GM23338 (cell line): ENCODE results near the gene CD44. TPM values are rescaled to one million over a fixed set of nuclear protein-coding genes. Genes with fewer than 3 reads are reported as not detected.

Source experiments
- ATAC-seq: fragments of 200-7000 bp; cut with Tn5 transposase; 3 replicates; pipeline ENCODE4 v1.9.1; 2020
- DNase-seq: peaks from one replicate; pipeline ENCODE4 v3.0.0-alpha.2; 2015; ENCODE audit warnings: low spot score
- H2AFZ ChIP-seq: fragments of 200-600 bp; sonication (generic); 2 replicates; pipeline ENCODE4 v1.8.0; 2016; ENCODE audit warnings: antibody characterized with exemption, mild to moderate bottlenecking, moderate library complexity
- H3F3A ChIP-seq: fragments of 200-600 bp; sonication (generic); replicated peaks from 2 replicates; pipeline ENCODE4 v1.8.0; 2017; ENCODE audit warnings: antibody characterized with exemption, mixed run types, low read depth
- H3K27ac ChIP-seq: fragments of 200-600 bp; sonication (generic); 2 replicates; pipeline ENCODE4 v1.6.1; 2016; ENCODE audit warnings: low read depth
- H3K27me3 ChIP-seq: fragments of 200-600 bp; sonication (generic); 2 replicates; pipeline ENCODE4 v1.8.0; 2016; ENCODE audit warnings: mild to moderate bottlenecking, mixed run types, moderate library complexity; ENCODE audit not compliant: insufficient read depth
- H3K36me3 ChIP-seq: fragments of 200-600 bp; sonication (generic); 2 replicates; pipeline ENCODE4 v1.8.0; 2016; ENCODE audit warnings: mild to moderate bottlenecking; ENCODE audit not compliant: insufficient read depth
- H3K4me1 ChIP-seq: fragments of 200-600 bp; sonication (generic); 2 replicates; pipeline ENCODE4 v1.8.0; 2016; ENCODE audit warnings: mild to moderate bottlenecking, moderate library complexity; ENCODE audit not compliant: insufficient read depth
- H3K4me2 ChIP-seq: fragments of 200-600 bp; sonication (generic); 2 replicates; pipeline ENCODE4 v1.7.1; 2017; ENCODE audit warnings: mixed run types
- H3K4me3 ChIP-seq: fragments of 200-600 bp; sonication (generic); 2 replicates; pipeline ENCODE4 v1.6.1; 2016; ENCODE audit warnings: mixed run types
- H3K79me2 ChIP-seq: fragments of 200-600 bp; sonication (generic); replicated peaks from 2 replicates; pipeline ENCODE4 v1.8.0; 2017; ENCODE audit warnings: mild to moderate bottlenecking; ENCODE audit not compliant: insufficient read depth
- H3K9me2 ChIP-seq: fragments of 200-600 bp; sonication (generic); 2 replicates; pipeline ENCODE4 v1.8.0; 2017; ENCODE audit not compliant: insufficient read depth
- H4K20me1 ChIP-seq: fragments of 200-600 bp; sonication (generic); replicated peaks from 2 replicates; pipeline ENCODE4 v1.8.0; 2017; ENCODE audit warnings: mild to moderate bottlenecking; ENCODE audit not compliant: insufficient read depth
- H3K27ac Mint-ChIP-seq: 2 replicates; pipeline ENCODE4 v1.8.0; 2020; ENCODE audit warnings: inconsistent platforms, mild to moderate bottlenecking, moderate library complexity, mixed read lengths
- H3K27me3 Mint-ChIP-seq: 3 replicates; pipeline ENCODE4 v1.8.0; 2022; ENCODE audit warnings: low read depth, mild to moderate bottlenecking, moderate library complexity, mixed read lengths, inconsistent platforms; ENCODE audit not compliant: insufficient read depth, poor library complexity
- H3K36me3 Mint-ChIP-seq: 3 replicates; pipeline ENCODE4 v1.8.0; 2021; ENCODE audit warnings: low read depth, mild to moderate bottlenecking, inconsistent platforms, moderate library complexity, mixed read lengths
- H3K4me1 Mint-ChIP-seq: 3 replicates; pipeline ENCODE4 v1.8.0; 2020; ENCODE audit warnings: mild to moderate bottlenecking, inconsistent platforms, mixed read lengths
- H3K4me3 Mint-ChIP-seq: 3 replicates; pipeline ENCODE4 v1.8.0; 2021; ENCODE audit warnings: moderate library complexity, mild to moderate bottlenecking, inconsistent platforms, mixed read lengths
- H3K9me3 Mint-ChIP-seq: 3 replicates; pipeline ENCODE4 v1.8.0; 2020; ENCODE audit warnings: moderate library complexity, mild to moderate bottlenecking, inconsistent platforms, mixed read lengths
- CREB1 ChIP-seq: fragments of 250-450 bp; sonication (Bioruptor Pico); IDR thresholded peaks from 2 replicates; pipeline ENCODE4 v1.5.0; 2020; ENCODE audit warnings: low read depth, mild to moderate bottlenecking, moderate library complexity
- ETS1 ChIP-seq: IDR thresholded peaks from 2 replicates; pipeline ENCODE4 v1.6.1; 2016; ENCODE audit warnings: antibody characterized with exemption
- EZH2 ChIP-seq: fragments of 200-600 bp; sonication (generic); IDR thresholded peaks from one replicate; pipeline ENCODE4 v1.8.0; 2017; ENCODE audit warnings: antibody characterized with exemption, mild to moderate bottlenecking, low read depth; ENCODE audit not compliant: unreplicated experiment
- EZH2phosphoT487 ChIP-seq: fragments of 200-600 bp; sonication (generic); IDR thresholded peaks from one replicate; pipeline ENCODE4 v1.8.1; 2018; ENCODE audit warnings: antibody characterized with exemption; ENCODE audit not compliant: unreplicated experiment
- JUNB ChIP-seq: IDR thresholded peaks from one replicate; pipeline ENCODE4 v1.6.1; 2016; ENCODE audit warnings: antibody characterized with exemption; ENCODE audit not compliant: unreplicated experiment
- NANOG ChIP-seq: IDR thresholded peaks from 2 replicates; pipeline ENCODE4 v1.6.1; 2016; ENCODE audit warnings: antibody characterized with exemption, borderline replicate concordance
- POLR2AphosphoS5 ChIP-seq: IDR thresholded peaks from 2 replicates; pipeline ENCODE4 v1.6.1; 2016; ENCODE audit warnings: antibody characterized with exemption, low read depth
- STAT1 ChIP-seq: IDR thresholded peaks from one replicate; pipeline ENCODE4 v1.6.1; 2016; ENCODE audit warnings: antibody characterized with exemption; ENCODE audit not compliant: unreplicated experiment
- ZNF114 ChIP-seq: fragments of 250-450 bp; sonication (Bioruptor Pico); IDR thresholded peaks from 2 replicates; pipeline ENCODE4 v1.5.0; 2020; ENCODE audit warnings: mild to moderate bottlenecking, moderate library complexity
- ZNF331 ChIP-seq: fragments of 250-450 bp; sonication (Bioruptor Pico); IDR thresholded peaks from 2 replicates; pipeline ENCODE4 v1.5.0; 2020; ENCODE audit warnings: low read depth, mild to moderate bottlenecking, moderate library complexity
- ZNF462 ChIP-seq: fragments of 250-450 bp; sonication (Bioruptor Pico); IDR thresholded peaks from 2 replicates; pipeline ENCODE4 v1.5.0; 2020; ENCODE audit warnings: mild to moderate bottlenecking, moderate library complexity
- polyA plus RNA-seq: library from polyadenylated mRNA; unstranded; fragments of >200 nt; fragmentation: Nextera tagmentation; extraction: Ambion mirVana; gene quantifications from 2 replicates; pipeline ENCODE4 v1.2.1, GENCODE V29; 2016
- total RNA-seq: library from RNA; depleted of rRNA; stranded (reverse); fragments of >200 nt; shearing (Covaris generic); gene quantifications from 2 replicates; pipeline ENCODE4 v1.2.3, GENCODE V29; 2014
- TF ChIP-seq, protein P1 (sequence below), 2 experiments: fragments of 200-600 bp in 1 of 2; sonication (generic) in 1 of 2; conservative IDR thresholded peaks; 2 replicates each; pipeline versions ENCODE4 v1.5.1 to v1.6.1; 2016 to 2017; ENCODE audit warnings: antibody characterized with exemption in 2 of 2, low read depth in 2 of 2, mild to moderate bottlenecking in 2 of 2, moderate library complexity in 1 of 2
- TF ChIP-seq, protein P2 (sequence below): IDR thresholded peaks from one replicate; pipeline ENCODE4 v1.6.1; 2018; ENCODE audit warnings: antibody characterized with exemption; ENCODE audit not compliant: unreplicated experiment

The CD44 gene
- total and polyA plus RNA-seq, 2 experiments from 2014 or later: 4.0 to 10.1 TPM

DNA sequence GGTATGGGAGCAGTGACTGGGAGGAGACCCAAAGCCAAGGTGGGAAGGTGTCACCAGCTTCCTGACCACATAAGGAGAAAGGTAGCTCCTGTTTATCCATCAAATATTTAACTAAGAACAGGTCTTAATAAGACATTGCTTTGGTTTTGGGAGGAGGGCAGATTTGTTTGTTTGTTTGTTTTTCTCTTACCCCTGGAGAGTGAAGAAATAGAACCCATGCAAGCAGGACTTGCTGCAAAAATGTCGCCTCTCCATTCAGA is 26.2 kb upstream of the CD44 start:
- Histone ChIP-seq H3K4me3 (no peak overlapping the region), H3K36me3 (no peaks in the 10 kb centered on the region), H3K27me3 (no peaks in the 10 kb centered on the region), H2AFZ (no peak overlapping the region), H3K9me2 (peaks cover 13% of the 10 kb centered on the region; the same call in 1 of the 2 replicates), H3K4me2 (no peak overlapping the region), H3F3A (no peaks in the 10 kb centered on the region), H3K4me1 (no peaks in the 10 kb centered on the region; the same call in 1 of the 2 replicates), H3K79me2 (no peaks in the 10 kb centered on the region), H4K20me1 (no peaks in the 10 kb centered on the region), H3K27ac (no peak overlapping the region)
- no peak for DNase-seq
- Mint-ChIP-seq H3K36me3 (no peaks in the 10 kb centered on the region), H3K4me1 (peaks cover 7% of the 10 kb centered on the region; the same call in 2 of the 3 replicates), H3K27ac (no peak overlapping the region), H3K4me3 (no peak overlapping the region), H3K9me3 (peaks cover 5% of the 10 kb centered on the region; the same call in 2 of the 3 replicates), H3K27me3 (peaks cover 5% of the 10 kb centered on the region)
- TF ChIP-seq ZNF331 (CRISPR knock-in tag) (no peak), EZH2phosphoT487 (no peak), CREB1 (no peak), EZH2 (no peak), JUNB (no peak), ZNF114 (CRISPR knock-in tag) (no peak), STAT1 (no peak), POLR2AphosphoS5 (no peak), ETS1 (no peak), ZNF462 (CRISPR knock-in tag) (no peak), NANOG (no peak)
- TF ChIP-seq, protein P1, sequence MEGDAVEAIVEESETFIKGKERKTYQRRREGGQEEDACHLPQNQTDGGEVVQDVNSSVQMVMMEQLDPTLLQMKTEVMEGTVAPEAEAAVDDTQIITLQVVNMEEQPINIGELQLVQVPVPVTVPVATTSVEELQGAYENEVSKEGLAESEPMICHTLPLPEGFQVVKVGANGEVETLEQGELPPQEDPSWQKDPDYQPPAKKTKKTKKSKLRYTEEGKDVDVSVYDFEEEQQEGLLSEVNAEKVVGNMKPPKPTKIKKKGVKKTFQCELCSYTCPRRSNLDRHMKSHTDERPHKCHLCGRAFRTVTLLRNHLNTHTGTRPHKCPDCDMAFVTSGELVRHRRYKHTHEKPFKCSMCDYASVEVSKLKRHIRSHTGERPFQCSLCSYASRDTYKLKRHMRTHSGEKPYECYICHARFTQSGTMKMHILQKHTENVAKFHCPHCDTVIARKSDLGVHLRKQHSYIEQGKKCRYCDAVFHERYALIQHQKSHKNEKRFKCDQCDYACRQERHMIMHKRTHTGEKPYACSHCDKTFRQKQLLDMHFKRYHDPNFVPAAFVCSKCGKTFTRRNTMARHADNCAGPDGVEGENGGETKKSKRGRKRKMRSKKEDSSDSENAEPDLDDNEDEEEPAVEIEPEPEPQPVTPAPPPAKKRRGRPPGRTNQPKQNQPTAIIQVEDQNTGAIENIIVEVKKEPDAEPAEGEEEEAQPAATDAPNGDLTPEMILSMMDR (conservative IDR thresholded peaks at IDR 0.05; ENCODE audit: low read depth in 2 of 2): no peak
- TF ChIP-seq, protein P2, sequence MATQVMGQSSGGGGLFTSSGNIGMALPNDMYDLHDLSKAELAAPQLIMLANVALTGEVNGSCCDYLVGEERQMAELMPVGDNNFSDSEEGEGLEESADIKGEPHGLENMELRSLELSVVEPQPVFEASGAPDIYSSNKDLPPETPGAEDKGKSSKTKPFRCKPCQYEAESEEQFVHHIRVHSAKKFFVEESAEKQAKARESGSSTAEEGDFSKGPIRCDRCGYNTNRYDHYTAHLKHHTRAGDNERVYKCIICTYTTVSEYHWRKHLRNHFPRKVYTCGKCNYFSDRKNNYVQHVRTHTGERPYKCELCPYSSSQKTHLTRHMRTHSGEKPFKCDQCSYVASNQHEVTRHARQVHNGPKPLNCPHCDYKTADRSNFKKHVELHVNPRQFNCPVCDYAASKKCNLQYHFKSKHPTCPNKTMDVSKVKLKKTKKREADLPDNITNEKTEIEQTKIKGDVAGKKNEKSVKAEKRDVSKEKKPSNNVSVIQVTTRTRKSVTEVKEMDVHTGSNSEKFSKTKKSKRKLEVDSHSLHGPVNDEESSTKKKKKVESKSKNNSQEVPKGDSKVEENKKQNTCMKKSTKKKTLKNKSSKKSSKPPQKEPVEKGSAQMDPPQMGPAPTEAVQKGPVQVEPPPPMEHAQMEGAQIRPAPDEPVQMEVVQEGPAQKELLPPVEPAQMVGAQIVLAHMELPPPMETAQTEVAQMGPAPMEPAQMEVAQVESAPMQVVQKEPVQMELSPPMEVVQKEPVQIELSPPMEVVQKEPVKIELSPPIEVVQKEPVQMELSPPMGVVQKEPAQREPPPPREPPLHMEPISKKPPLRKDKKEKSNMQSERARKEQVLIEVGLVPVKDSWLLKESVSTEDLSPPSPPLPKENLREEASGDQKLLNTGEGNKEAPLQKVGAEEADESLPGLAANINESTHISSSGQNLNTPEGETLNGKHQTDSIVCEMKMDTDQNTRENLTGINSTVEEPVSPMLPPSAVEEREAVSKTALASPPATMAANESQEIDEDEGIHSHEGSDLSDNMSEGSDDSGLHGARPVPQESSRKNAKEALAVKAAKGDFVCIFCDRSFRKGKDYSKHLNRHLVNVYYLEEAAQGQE: no peak
- no peak for ATAC-seq
